Neural cell (in vitro differentiated cells): ENCODE results near the gene SBK1.

Source experiments
- CTCF ChIP-seq: fragments of 450-650 bp; IDR thresholded peaks from 2 replicates; pipeline ENCODE4 v1.5.1; 2014; ENCODE audit warnings: antibody characterized with exemption, mild to moderate bottlenecking, moderate library complexity; ENCODE audit not compliant: poor library complexity, severe bottlenecking
- POLR2AphosphoS5 ChIP-seq: IDR thresholded peaks from 2 replicates; pipeline ENCODE4 v1.6.1; 2012

GRCh38 chr16:28264656-28265055 is 27.7 kb upstream of the SBK1 start:
- TF ChIP-seq POLR2AphosphoS5 (no peak), CTCF (no peak)
